Epithelial cell of esophagus (primary cell): ENCODE results near the gene FARP1.

Experiments used
- DNase-seq: peaks from one replicate; pipeline ENCODE4 v3.0.0; 2010; ENCODE audit warnings: low read depth
- H3K4me3 ChIP-seq: 2 replicates; pipeline ENCODE4 v1.5.1; 2011; ENCODE audit warnings: mild to moderate bottlenecking, low read length, control low read depth
- CTCF ChIP-seq: IDR thresholded peaks from 2 replicates; pipeline ENCODE4 v1.5.1; 2011; ENCODE audit warnings: low read depth, mild to moderate bottlenecking, low read length, control low read depth, inconsistent platforms; ENCODE audit not compliant: insufficient read depth; ENCODE audit errors: missing control alignments

The FARP1 gene

GRCh38 chr13:98322091-98322718 is 179.3 kb downstream of the FARP1 start:
- H3K4me3 ChIP-seq = no peak overlapping the region
- no peak for TF ChIP-seq CTCF
- DNase-seq = no peak

- DNase-seq = no peak
- H3K4me3 ChIP-seq = no peak overlapping the region
- no peak for TF ChIP-seq CTCF
Observed at GRCh38 chr13:98324105-98324504, 181.2 kb downstream of the FARP1 start.

- no peak overlapping the region for H3K4me3 ChIP-seq
- DNase-seq = no peak
- TF ChIP-seq CTCF = no peak
Observed at GRCh38 chr13:98325724-98326123, 182.8 kb downstream of the FARP1 start.

GRCh38 chr13:98326291-98326690 is 183.4 kb downstream of the FARP1 start:
- no peak for TF ChIP-seq CTCF
- DNase-seq = no peak
- H3K4me3 ChIP-seq = no peak overlapping the region

GRCh38 chr13:98327371-98328270 is 184.7 kb downstream of the FARP1 start:
- TF ChIP-seq CTCF = no peak
- no peak for DNase-seq
- no peak overlapping the region for H3K4me3 ChIP-seq

- no peak overlapping the region for H3K4me3 ChIP-seq
Observed at GRCh38 chr13:98328511-98328910, 185.6 kb downstream of the FARP1 start.

More at GRCh38 chr13:98328511-98328910, 185.6 kb downstream of the FARP1 start:
- TF ChIP-seq CTCF = no peak
- DNase-seq = no peak
